Measurements from ENCODE around the gene ZBED1. TPM values are rescaled to one million over a fixed set of nuclear protein-coding genes. Genes with fewer than 3 reads are reported as not detected.

The ZBED1 gene
- total and polyA plus RNA-seq, 4 experiments from 2014 or later, result 18.1 to 34.1 (median 29.6) TPM

DNA sequence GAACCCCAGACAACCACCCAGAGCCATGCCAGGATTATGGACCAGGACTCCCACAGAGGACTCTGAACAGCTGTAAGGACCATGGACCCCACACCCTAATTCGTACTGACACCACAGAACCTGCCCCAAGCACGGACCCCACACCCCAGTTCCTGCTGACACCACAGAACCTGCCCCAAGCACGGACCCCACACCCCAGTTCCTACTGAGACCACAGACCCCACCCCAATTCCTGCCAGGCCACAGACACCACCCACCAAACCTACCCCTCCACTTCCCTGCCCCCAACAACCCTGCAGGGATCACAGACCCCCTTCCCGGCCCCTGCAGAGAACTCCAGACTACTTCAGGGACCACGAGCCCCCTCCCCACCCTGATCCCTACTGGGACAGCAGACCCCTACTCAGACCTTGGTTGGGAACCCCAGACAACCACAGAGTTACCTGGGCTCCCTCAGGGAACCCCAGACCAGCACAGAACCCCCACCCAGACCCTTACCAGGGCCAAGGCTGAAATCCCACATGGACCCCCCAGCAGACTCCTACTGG, 1.4 kb upstream of the ZBED1 start:
- Mint-ChIP-seq H3K36me3 (peaks cover 0 to 1% of the 10 kb centered on the region in 2 donors), H3K9me3 (no peaks in the 10 kb centered on the region), H3K27ac (peak overlapping the region; percentile 35 to 78 (median 76)), H3K27me3 (no peaks in the 10 kb centered on the region), H3K4me3 (peak overlapping the region; percentile 60 to 81 (median 73)), H3K4me1 (peaks cover 16 to 35% (median 27%) of the 10 kb centered on the region in 4 donors)
- H3K27ac ChIP-seq (ENCODE audit: low read depth, low read length), result no peak overlapping the region
- CTCF ChIA-PET (ENCODE audit: partially characterized antibody), result no interaction called here
- no peaks in the 10 kb centered on the region for H3K9me3 ChIP-seq (ENCODE audit: control insufficient read depth in 1 of 2, low read length in 2 of 2)
- peaks cover 33% of the 10 kb centered on the region for H3K4me1 ChIP-seq (ENCODE audit: insufficient read depth, low read length)
- no peak overlapping the region for H3K4me3 ChIP-seq (ENCODE audit: low read length in 2 of 2)
- no peaks in the 10 kb centered on the region for H3K27me3 ChIP-seq (ENCODE audit: insufficient read depth, low read length)
- peak in 1 of 5 donors; percentile 33 for DNase-seq
- H3K36me3 ChIP-seq (ENCODE audit: insufficient read depth, low read length), result no peaks in the 10 kb centered on the region
- intact Hi-C loops (cut with micrococcal nuclease), result no loop called here
- POLR2A ChIA-PET (ENCODE audit: partially characterized antibody), result no interaction called here

DNA sequence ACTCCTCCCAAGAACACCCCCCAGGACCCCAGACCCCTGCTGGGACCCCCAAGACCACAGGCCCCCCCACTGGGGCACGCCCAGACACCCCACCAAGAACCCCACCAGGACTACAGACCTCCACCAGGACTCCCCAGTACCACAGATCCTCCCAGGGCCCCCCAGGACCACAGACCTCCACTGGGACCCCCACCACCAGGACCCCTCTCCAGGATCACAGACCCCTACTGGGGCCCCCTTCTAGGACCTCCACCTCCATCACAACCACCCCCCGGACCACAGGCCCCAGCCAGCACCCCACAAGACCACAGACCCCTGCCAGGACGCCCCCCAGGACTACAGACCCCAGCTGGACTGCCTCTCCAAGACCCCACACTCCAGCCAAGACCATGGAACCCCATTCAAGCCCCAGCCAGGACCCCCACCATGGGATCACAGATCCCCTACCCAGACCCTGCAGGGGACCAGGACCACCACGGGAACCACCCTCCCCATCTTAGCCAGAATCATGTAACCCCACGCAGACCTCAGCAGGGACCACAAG, 855 bp upstream of the ZBED1 start:
- POLR2A ChIA-PET (ENCODE audit: partially characterized antibody), result no interaction called here
- H3K9me3 Mint-ChIP-seq, result no peaks in the 10 kb centered on the region
- H3K36me3 Mint-ChIP-seq, result peaks cover 0 to 1% of the 10 kb centered on the region in 2 donors
- H3K4me3 Mint-ChIP-seq, result peak overlapping the region; percentile 60 to 81 (median 73)
- intact Hi-C loops (cut with micrococcal nuclease), result no loop called here
- H3K27me3 ChIP-seq (ENCODE audit: insufficient read depth, low read length), result no peaks in the 10 kb centered on the region
- H3K27me3 Mint-ChIP-seq, result no peaks in the 10 kb centered on the region
- CTCF ChIA-PET (ENCODE audit: partially characterized antibody), result no interaction called here
- H3K27ac Mint-ChIP-seq, result peak overlapping the region; percentile 35 to 78 (median 76)
- H3K4me1 ChIP-seq (ENCODE audit: insufficient read depth, low read length), result peaks cover 33% of the 10 kb centered on the region
- no peak for DNase-seq
- no peak overlapping the region for H3K27ac ChIP-seq (ENCODE audit: low read depth, low read length)
- peaks cover 16 to 35% (median 27%) of the 10 kb centered on the region in 4 donors for H3K4me1 Mint-ChIP-seq
- no peaks in the 10 kb centered on the region for H3K36me3 ChIP-seq (ENCODE audit: insufficient read depth, low read length)
- no peak overlapping the region for H3K4me3 ChIP-seq (ENCODE audit: low read length in 2 of 2)
- H3K9me3 ChIP-seq (ENCODE audit: control insufficient read depth in 1 of 2, low read length in 2 of 2), result no peaks in the 10 kb centered on the region

DNA sequence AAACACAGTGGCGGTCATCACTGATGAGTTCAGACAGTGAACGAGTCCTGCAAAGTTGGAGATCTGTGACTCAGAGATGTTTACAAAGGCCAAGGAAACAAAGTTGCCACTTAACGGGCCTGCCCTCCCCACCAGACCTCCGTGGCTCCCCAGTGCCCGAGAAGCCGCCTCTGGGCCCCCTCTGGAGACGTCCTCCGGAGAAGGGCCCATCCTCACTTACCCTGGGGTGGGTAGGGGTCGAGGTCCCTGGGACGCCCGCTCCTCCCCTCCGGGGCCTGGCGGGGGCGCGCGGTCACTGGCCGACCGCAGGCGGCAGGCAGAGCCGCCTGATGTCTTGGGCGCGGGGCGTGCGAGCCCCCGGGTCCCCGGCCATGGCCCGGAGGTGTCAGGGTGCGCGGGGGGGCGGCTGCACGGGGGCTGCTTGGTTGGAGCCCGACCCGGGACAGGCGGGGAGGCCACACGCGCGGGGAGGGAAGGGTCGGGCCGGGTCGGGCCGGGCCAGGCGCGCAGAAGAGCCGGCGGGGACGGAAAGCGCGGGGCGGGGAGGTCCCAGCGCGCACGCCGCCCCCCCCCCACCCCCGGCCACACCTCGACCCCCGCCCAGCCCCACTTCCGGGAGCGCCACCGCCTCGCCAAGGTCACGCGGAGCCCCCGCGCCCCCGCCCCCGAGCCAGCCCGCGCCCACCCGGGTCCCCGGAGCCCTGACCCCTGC, 529 bp downstream of the ZBED1 start:
- Histone ChIP-seq H3K4me3 (ENCODE audit: low read length in 2 of 2) (peak overlapping the region; percentile 54 to 60), H3K4me1 (ENCODE audit: insufficient read depth, low read length) (peaks cover 33% of the 10 kb centered on the region), H3K27ac (ENCODE audit: low read depth, low read length) (peak overlapping the region; percentile 58), H3K9me3 (ENCODE audit: control insufficient read depth in 1 of 2, low read length in 2 of 2) (no peaks in the 10 kb centered on the region), H3K36me3 (ENCODE audit: insufficient read depth, low read length) (no peaks in the 10 kb centered on the region), H3K27me3 (ENCODE audit: insufficient read depth, low read length) (no peaks in the 10 kb centered on the region)
- Mint-ChIP-seq H3K27me3 (no peaks in the 10 kb centered on the region), H3K36me3 (peaks cover 0 to 6% of the 10 kb centered on the region in 2 donors), H3K4me3 (peak overlapping the region; percentile 80 to 90 (median 88)), H3K27ac (peak overlapping the region; percentile 65 to 94 (median 89)), H3K4me1 (peaks cover 18 to 40% (median 27%) of the 10 kb centered on the region in 4 donors), H3K9me3 (no peaks in the 10 kb centered on the region)
- CTCF ChIA-PET (ENCODE audit: partially characterized antibody), result no interaction called here
- intact Hi-C loops (cut with micrococcal nuclease), result no loop called here
- POLR2A ChIA-PET (ENCODE audit: partially characterized antibody), result no interaction called here
- DNase-seq, result peak in 4 of 5 donors; percentile 13 to 24 (median 18)

DNA sequence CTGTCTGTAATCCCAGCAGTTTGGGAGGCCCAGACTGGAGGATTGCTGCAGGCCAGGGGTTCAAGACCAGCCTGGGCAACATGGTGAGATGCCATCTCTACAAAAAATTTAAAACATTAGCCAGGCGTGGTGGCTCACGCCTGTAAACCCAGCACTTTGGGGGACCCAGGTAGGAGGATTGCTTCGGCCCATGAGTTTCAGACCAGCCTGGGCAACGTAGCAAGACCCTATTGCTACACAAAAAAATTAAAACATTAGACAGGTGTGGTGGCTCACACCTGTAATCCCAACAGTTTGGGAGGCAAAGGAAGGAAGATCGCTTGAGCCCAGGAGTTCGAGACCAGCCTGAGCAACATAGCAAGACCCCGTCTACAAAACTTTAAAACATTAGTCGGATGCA, 1.3 kb downstream of the ZBED1 start:
- peak overlapping the region; percentile 80 to 90 (median 88) for H3K4me3 Mint-ChIP-seq
- no peaks in the 10 kb centered on the region for H3K36me3 ChIP-seq (ENCODE audit: insufficient read depth, low read length)
- H3K9me3 ChIP-seq (ENCODE audit: control insufficient read depth in 1 of 2, low read length in 2 of 2), result no peaks in the 10 kb centered on the region
- ChIA-PET CTCF (ENCODE audit: partially characterized antibody) (no interaction called here), POLR2A (ENCODE audit: partially characterized antibody) (no interaction called here)
- peak overlapping the region; percentile 53 to 94 (median 91) for H3K27ac Mint-ChIP-seq
- no peak for DNase-seq
- H3K4me3 ChIP-seq (ENCODE audit: low read length in 2 of 2), result peak overlapping the region in 1 of 2 donors; percentile 60
- H3K4me1 Mint-ChIP-seq, result peaks cover 18 to 40% (median 27%) of the 10 kb centered on the region in 4 donors
- no peaks in the 10 kb centered on the region for H3K9me3 Mint-ChIP-seq
- H3K27ac ChIP-seq (ENCODE audit: low read depth, low read length), result peak overlapping the region; percentile 9
- peaks cover 33% of the 10 kb centered on the region for H3K4me1 ChIP-seq (ENCODE audit: insufficient read depth, low read length)
- no peaks in the 10 kb centered on the region for H3K27me3 Mint-ChIP-seq
- intact Hi-C loops (cut with micrococcal nuclease), result no loop called here
- H3K27me3 ChIP-seq (ENCODE audit: insufficient read depth, low read length), result no peaks in the 10 kb centered on the region
- peaks cover 0 to 6% of the 10 kb centered on the region in 2 donors for H3K36me3 Mint-ChIP-seq

DNA sequence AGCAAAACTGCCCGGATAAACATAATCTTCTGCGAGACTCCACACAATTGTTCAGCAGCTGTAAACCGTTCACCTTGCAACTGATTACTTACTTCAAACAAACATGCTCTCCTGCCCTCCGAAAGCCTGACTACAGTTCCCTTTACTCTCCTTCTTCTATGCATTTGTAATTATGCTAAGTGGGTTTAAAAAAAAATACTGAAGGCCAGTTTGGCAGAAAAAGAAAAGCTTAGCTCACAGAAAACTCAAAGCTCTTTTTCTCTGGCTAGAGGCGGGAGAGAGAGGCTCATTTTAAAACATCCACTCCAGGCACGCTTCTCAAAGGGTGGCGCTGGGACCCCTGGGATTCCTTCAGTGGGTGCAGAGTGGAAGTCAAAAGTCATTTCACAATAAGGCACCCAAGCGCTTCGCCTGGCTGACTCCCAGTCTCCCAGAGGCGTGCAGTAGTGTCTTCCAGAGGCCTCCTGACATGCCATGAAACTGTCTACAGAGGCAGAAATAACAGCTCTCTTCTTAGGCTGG, 1.9 kb downstream of the ZBED1 start:
- intact Hi-C loops (cut with micrococcal nuclease), result no loop called here
- no peak overlapping the region for H3K4me3 ChIP-seq (ENCODE audit: low read length in 2 of 2)
- DNase-seq, result no peak
- H3K36me3 ChIP-seq (ENCODE audit: insufficient read depth, low read length), result no peaks in the 10 kb centered on the region
- Mint-ChIP-seq H3K4me3 (peak overlapping the region; percentile 80 to 90 (median 88)), H3K27ac (peak overlapping the region; percentile 53 to 94 (median 91)), H3K36me3 (peaks cover 0 to 6% of the 10 kb centered on the region in 2 donors), H3K27me3 (no peaks in the 10 kb centered on the region), H3K9me3 (no peaks in the 10 kb centered on the region), H3K4me1 (peaks cover 18 to 40% (median 27%) of the 10 kb centered on the region in 4 donors)
- H3K9me3 ChIP-seq (ENCODE audit: control insufficient read depth in 1 of 2, low read length in 2 of 2), result no peaks in the 10 kb centered on the region
- ChIA-PET POLR2A (ENCODE audit: partially characterized antibody) (no interaction called here), CTCF (ENCODE audit: partially characterized antibody) (no interaction called here)
- H3K27me3 ChIP-seq (ENCODE audit: insufficient read depth, low read length), result no peaks in the 10 kb centered on the region
- peak overlapping the region; percentile 9 for H3K27ac ChIP-seq (ENCODE audit: low read depth, low read length)
- peaks cover 33% of the 10 kb centered on the region for H3K4me1 ChIP-seq (ENCODE audit: insufficient read depth, low read length)

DNA sequence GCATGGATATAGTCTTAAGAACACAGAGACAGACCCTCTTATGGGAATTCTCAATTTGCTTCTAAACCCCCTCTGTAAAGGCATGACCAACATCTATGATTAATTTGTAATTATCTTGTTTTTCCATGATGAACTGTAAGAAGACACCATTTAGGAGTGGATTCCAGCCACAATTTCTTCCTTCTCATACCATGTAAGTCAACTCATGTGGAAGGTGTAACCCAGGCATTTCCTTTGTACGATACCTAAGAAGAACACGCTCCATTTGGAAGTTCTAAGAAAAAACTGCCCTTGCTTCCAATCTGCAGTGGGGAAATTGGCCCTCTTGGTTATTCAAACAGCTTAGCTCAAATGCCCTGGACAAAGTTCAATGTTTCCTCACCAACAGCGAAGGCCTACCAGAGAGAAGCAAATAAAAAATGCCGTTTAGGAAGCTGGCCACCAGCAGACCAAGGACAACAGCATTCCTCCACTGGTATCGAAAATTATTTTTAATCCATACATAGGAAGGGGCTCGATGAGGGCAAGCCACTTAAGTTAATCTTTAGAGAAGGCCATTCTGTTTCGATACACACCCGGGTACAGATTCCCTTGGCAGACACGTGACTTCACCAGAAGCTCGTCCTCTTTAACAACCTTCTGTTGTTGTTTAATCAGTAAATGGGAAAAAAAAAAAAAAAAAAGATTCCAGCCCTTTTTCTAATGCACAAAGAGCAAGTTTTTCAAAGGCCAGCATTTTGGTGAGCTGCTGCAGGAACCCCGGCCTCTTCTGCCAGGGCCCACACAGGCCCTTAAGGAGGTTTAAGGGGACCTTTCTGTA, 2.6 kb downstream of the ZBED1 start:
- intact Hi-C loops (cut with micrococcal nuclease), result no loop called here
- no peaks in the 10 kb centered on the region for H3K9me3 ChIP-seq (ENCODE audit: control insufficient read depth in 1 of 2, low read length in 2 of 2)
- H3K4me3 ChIP-seq (ENCODE audit: low read length in 2 of 2), result no peak overlapping the region
- DNase-seq, result no peak
- no peaks in the 10 kb centered on the region for H3K27me3 ChIP-seq (ENCODE audit: insufficient read depth, low read length)
- no peak overlapping the region for H3K27ac ChIP-seq (ENCODE audit: low read depth, low read length)
- H3K4me1 ChIP-seq (ENCODE audit: insufficient read depth, low read length), result peaks cover 33% of the 10 kb centered on the region
- CTCF ChIA-PET (ENCODE audit: partially characterized antibody), result no interaction called here
- Mint-ChIP-seq H3K9me3 (no peaks in the 10 kb centered on the region), H3K36me3 (peaks cover 0 to 6% of the 10 kb centered on the region in 2 donors), H3K4me1 (peaks cover 18 to 37% (median 24%) of the 10 kb centered on the region in 4 donors), H3K4me3 (peak overlapping the region; percentile 1 to 89 (median 39)), H3K27ac (peak overlapping the region; percentile 13 to 92 (median 61)), H3K27me3 (no peaks in the 10 kb centered on the region)
- POLR2A ChIA-PET (ENCODE audit: partially characterized antibody), result no interaction called here
- no peaks in the 10 kb centered on the region for H3K36me3 ChIP-seq (ENCODE audit: insufficient read depth, low read length)

DNA sequence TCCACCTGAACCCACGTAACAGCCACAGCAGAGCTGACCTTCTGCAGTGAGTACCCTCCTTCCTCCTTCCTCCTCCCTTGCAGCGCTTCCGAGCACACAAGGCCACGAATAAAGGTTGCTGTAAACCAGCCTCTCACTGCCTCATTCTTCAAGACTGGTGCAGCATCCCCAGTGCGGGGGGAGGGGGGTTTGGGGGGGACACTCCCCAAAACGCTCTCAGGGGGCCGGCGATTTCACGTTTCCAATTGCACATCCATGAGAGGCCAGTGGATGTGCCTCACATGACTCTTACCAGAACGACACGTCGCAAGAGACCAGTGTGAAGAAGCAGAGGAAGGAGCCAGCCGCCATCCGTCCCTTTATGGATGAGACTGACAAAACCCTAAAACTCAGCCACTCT, 5.2 kb downstream of the ZBED1 start:
- peak overlapping the region in 1 of 7 donors; percentile 35 for H3K27ac Mint-ChIP-seq
- Histone ChIP-seq H3K4me3 (ENCODE audit: low read length in 2 of 2) (no peak overlapping the region), H3K27me3 (ENCODE audit: insufficient read depth, low read length) (no peaks in the 10 kb centered on the region), H3K36me3 (ENCODE audit: insufficient read depth, low read length) (no peaks in the 10 kb centered on the region), H3K4me1 (ENCODE audit: insufficient read depth, low read length) (peaks cover 27% of the 10 kb centered on the region), H3K9me3 (ENCODE audit: control insufficient read depth in 1 of 2, low read length in 2 of 2) (no peaks in the 10 kb centered on the region), H3K27ac (ENCODE audit: low read depth, low read length) (no peak overlapping the region)
- POLR2A ChIA-PET (ENCODE audit: partially characterized antibody), result no interaction called here
- H3K9me3 Mint-ChIP-seq, result no peaks in the 10 kb centered on the region
- peaks cover 19 to 32% (median 24%) of the 10 kb centered on the region in 4 donors for H3K4me1 Mint-ChIP-seq
- peaks cover 7 to 20% of the 10 kb centered on the region in 2 donors for H3K36me3 Mint-ChIP-seq
- CTCF ChIA-PET (ENCODE audit: partially characterized antibody), result no interaction called here
- H3K4me3 Mint-ChIP-seq, result peak overlapping the region in 1 of 8 donors; percentile 20
- intact Hi-C loops (cut with micrococcal nuclease), result no loop called here
- DNase-seq, result no peak
- no peaks in the 10 kb centered on the region for H3K27me3 Mint-ChIP-seq
